Activated T-helper 1 cell treated with anti-CD3 and anti-CD28 coated beads, Interleukin-12 subunit alpha, Interleukin-12 subunit beta, Interleukin-2, Interleukin-4 antibody, amounts not matched to agents 30 ng/mL and 10 ng/mL and 1 ng/mL, durations not matched to agents 14 hours and 24 hours and 36 hours (primary cell): ENCODE data around the gene SVIL. TPM values are rescaled to one million over a fixed set of nuclear protein-coding genes. Genes with fewer than 3 reads are reported as not detected.

Source experiments
- DNase-seq: peaks from one replicate; pipeline ENCODE4 v3.0.0; 2021; ENCODE audit warnings: low spot score
- H3K27ac Mint-ChIP-seq: one replicate; pipeline ENCODE4 v1.8.0; 2021; ENCODE audit warnings: mild to moderate bottlenecking, mixed read lengths
- H3K27me3 Mint-ChIP-seq: one replicate; pipeline ENCODE4 v1.8.0; 2022; ENCODE audit warnings: mild to moderate bottlenecking, moderate library complexity, mixed read lengths; ENCODE audit not compliant: insufficient read depth
- H3K36me3 Mint-ChIP-seq: one replicate; pipeline ENCODE4 v1.8.0; 2021; ENCODE audit warnings: low read depth, mixed read lengths
- H3K4me1 Mint-ChIP-seq: one replicate; pipeline ENCODE4 v1.8.0; 2021; ENCODE audit warnings: low read depth, mixed read lengths
- H3K4me3 Mint-ChIP-seq: one replicate; pipeline ENCODE4 v1.8.0; 2021; ENCODE audit warnings: mild to moderate bottlenecking, moderate library complexity, mixed read lengths
- H3K9me3 Mint-ChIP-seq: one replicate; pipeline ENCODE4 v1.8.0; 2021; ENCODE audit warnings: mixed read lengths
- intact Hi-C: fragments of 100-400 bp; cut with micrococcal nuclease; formaldehyde crosslinking; loops from one replicate; pipeline ENCODE4 v1.15.1; 2024
- total RNA-seq: library from RNA; stranded (reverse); gene quantifications from 2 replicates; pipeline ENCODE4 v1.2.3, GENCODE V29; 2022

SVIL gene
- total RNA-seq, 1 donor from 2014 or later: 8.1 TPM

DNA sequence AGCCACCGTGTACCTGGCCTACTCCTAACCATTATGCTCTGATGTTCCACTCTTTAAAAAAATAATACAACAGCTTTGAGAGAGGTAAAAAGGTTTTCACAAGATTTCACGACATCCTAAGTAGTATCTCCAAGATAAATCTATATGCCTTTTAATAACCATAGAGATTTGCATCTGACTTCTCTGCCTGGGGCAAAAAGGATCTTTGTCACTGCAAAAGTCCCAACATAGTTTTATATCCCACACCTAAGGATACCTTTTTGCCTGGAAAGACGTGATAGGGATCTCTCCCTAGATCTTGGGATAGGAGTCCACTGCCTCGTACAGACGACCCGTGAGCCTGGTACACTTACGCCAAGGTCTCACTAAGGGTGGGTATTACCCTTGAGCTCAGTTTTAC, 31.4 kb upstream of the SVIL start:
- intact Hi-C loops: no loop called here
- no peaks in the 10 kb centered on the region for H3K4me1 Mint-ChIP-seq
- peaks cover 3% of the 10 kb centered on the region for H3K36me3 Mint-ChIP-seq
- H3K4me3 Mint-ChIP-seq: no peak overlapping the region
- peaks cover 34% of the 10 kb centered on the region for H3K27me3 Mint-ChIP-seq
- H3K9me3 Mint-ChIP-seq: no peaks in the 10 kb centered on the region
- DNase-seq: no peak
- no peak overlapping the region for H3K27ac Mint-ChIP-seq

DNA sequence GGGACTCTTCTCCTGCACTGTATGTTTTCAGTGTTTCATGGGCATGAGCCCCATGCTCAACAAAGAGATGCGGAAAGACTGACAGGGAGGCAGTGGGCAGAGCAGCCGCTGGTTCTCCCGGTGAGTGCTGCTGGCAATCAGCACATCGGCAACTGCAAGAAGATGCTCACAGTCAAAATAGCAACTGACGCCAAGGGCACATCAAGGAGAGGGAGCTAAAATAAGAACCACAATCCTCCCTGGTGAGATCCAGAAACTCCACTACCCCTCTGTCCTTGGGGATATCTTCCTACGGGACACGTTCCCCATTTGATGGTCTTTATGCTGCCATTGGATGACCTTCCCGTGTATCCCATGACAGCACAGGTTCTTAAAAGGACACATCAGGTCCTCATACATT, 28.9 kb upstream of the SVIL start:
- Mint-ChIP-seq H3K27me3 (peaks cover 41% of the 10 kb centered on the region), H3K36me3 (no peaks in the 10 kb centered on the region), H3K27ac (no peak overlapping the region), H3K4me3 (no peak overlapping the region), H3K9me3 (no peaks in the 10 kb centered on the region), H3K4me1 (peaks cover 12% of the 10 kb centered on the region)
- intact Hi-C loops: no loop called here
- no peak for DNase-seq

DNA sequence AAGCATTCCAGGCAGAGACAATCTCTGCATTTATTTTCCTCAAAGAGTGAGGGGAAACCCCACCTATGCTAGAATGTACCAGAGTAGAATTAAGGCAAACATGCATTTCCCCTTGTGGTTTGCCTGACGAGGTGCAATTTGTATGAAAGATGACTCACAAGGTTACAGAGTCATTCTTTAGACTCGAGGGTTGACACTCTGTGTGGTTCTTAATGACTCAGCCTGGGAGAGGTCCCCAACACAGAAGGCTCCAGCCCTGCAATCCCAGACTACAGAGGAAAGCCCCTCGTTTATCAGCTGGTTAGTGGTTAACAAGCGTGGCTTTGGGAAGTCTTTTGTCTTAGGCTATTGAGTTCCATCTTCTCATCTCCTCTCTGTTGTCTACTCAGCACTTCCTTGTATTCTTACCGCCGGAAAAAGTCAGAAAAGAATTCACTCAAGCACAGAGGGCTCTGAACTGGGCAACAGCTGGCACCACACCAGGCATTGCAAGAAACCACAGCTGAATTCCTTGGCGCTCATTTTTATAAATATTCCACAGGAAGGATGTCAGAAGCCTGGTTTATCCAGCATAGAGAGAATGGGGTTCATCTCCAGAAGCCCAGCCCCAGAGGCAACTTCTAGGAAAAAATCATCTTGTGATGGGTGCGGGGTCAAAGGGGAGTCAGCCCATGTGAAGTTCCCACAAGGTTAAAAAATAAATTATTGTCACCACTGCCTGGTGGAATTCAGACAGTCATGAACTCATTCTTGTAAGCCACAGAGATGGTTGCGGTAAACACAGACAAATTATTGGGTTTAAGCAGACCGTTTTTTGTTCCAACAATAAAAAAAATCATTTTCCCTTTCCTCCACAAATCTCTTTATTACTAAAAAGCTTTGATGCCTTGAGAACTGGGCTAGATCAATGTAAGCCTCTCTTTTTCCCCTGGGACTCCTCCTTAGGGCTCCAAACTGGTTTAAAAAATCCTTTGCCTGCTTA, 24.5 kb upstream of the SVIL start:
- peaks cover 48% of the 10 kb centered on the region for H3K27me3 Mint-ChIP-seq

DNA sequence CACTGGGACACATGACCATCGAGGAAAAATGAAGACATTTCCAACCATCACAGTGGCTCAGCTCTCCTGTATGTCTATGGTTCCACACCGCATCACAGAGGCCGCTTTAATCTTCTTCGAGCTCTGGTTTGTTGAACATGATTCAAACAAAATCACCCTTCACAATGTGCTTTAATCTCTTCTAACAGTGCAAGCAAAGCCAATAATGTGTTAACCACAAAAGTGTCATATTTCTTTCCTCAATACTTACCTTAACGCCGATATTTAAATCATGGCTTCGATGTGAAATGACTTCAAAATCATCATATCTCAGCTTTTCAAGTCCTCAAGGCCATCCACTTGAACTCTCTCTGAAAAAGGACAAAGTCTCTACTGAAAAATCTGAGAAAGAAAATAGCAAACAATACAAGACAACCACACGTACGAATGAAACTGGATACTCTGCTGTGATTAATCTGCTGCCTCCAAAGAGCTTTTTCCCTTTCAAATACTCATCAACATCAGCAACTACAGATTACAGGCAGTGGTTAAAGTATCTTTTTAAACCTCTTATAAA, 23.0 kb upstream of the SVIL start:
- H3K9me3 Mint-ChIP-seq: peaks cover 20% of the 10 kb centered on the region
- H3K36me3 Mint-ChIP-seq: peaks cover 15% of the 10 kb centered on the region
- H3K4me1 Mint-ChIP-seq: peaks cover 26% of the 10 kb centered on the region
- no peak overlapping the region for H3K4me3 Mint-ChIP-seq
- H3K27ac Mint-ChIP-seq: no peak overlapping the region
- intact Hi-C loops: loop anchor here (10.0 kb wide), 2 partner anchors 777 to 1323 kb away; partner anchors contain the start of gene MAP3K8
- peaks cover 47% of the 10 kb centered on the region for H3K27me3 Mint-ChIP-seq
- no peak for DNase-seq

More for the DNA sequence above, 24.5 kb upstream of the SVIL start:
- peak; percentile 73 for DNase-seq
- Mint-ChIP-seq H3K27ac (peak overlapping the region; percentile 37), H3K9me3 (peaks cover 20% of the 10 kb centered on the region), H3K4me1 (peaks cover 26% of the 10 kb centered on the region), H3K4me3 (peak overlapping the region; percentile 2), H3K36me3 (peaks cover 15% of the 10 kb centered on the region)
- intact Hi-C loops: loop anchor here (1.0 to 10.0 kb wide), 9 partner anchors 26 to 1324 kb away; partner anchors contain the start of gene MAP3K8

DNA sequence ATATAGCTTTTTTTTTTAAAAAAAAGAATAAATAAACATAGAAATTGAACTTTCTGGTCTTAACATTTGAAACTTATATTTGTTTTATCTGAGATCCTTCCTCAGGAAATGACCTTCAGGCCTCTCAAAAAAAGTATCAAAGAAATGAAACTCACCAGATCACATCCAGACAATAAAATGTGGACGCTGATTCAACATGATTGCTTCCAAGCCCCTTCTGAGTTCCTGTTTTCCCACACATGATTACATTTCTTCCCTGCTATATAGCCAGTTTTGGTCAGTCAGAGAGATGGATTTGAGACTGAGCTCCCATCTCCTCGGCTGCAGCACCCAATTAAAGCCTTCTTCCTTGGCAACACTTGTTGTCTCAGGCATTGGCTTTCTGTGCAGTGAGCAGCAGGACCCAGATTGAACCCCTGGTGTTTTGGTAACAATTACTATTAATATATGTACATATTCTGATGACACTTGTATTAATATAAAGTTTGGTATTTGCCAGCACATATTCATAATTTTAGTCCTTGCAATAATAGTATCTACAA, 21.8 kb upstream of the SVIL start:
- no peak for DNase-seq
- Mint-ChIP-seq H3K4me1 (peaks cover 26% of the 10 kb centered on the region), H3K27me3 (peaks cover 45% of the 10 kb centered on the region), H3K36me3 (peaks cover 15% of the 10 kb centered on the region), H3K9me3 (peaks cover 20% of the 10 kb centered on the region), H3K4me3 (no peak overlapping the region), H3K27ac (no peak overlapping the region)
- intact Hi-C loops: loop anchor here (10.0 kb wide), 2 partner anchors 778 to 1322 kb away; partner anchors contain the start of gene MAP3K8

DNA sequence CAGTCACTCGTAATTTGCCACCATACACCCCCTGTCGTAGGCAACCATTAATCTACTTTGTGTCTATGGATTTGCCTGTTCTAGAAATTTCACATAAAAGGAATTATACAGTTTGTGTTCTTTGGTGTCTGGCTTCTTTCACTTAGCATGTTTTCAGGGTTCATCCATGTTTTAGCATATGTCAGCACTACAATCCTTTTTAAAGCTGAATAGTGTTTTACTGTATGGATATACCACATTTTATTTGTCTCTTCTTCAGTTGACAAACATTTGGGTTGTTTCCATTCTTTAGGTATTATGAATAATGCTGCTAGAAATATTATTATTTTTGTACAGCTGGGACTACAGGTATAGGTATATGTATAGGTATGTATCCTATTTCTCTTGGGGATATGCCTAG, 17.4 kb upstream of the SVIL start:
- intact Hi-C loops: loop anchor here (10.0 kb wide), 2 partner anchors 783 to 1317 kb away; partner anchors contain the start of gene MAP3K8
- H3K4me1 Mint-ChIP-seq: peaks cover 12% of the 10 kb centered on the region
- H3K27ac Mint-ChIP-seq: no peak overlapping the region
- peaks cover 46% of the 10 kb centered on the region for H3K27me3 Mint-ChIP-seq
- H3K36me3 Mint-ChIP-seq: peaks cover 11% of the 10 kb centered on the region
- H3K4me3 Mint-ChIP-seq: no peak overlapping the region
- DNase-seq: no peak
- H3K9me3 Mint-ChIP-seq: peaks cover 11% of the 10 kb centered on the region

DNA sequence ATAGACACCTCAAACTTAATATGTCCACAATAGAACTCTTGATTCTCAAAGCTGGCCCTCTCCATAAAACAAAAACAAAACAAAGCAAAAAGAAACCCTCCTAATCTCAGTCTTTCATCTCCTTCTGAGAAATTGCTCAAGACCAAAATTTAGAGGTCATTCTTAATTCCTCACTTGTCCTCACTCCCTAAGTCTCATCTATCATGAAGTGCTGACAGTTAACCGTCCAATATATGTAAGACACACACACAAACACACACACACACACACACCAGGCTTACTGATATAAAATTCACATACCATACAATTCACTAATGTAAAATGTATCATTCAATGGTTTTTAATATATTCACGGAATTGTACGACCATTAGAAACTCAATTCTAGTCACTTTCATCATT, 17.0 kb upstream of the SVIL start:
- Mint-ChIP-seq H3K36me3 (peaks cover 7% of the 10 kb centered on the region), H3K27me3 (peaks cover 49% of the 10 kb centered on the region), H3K4me1 (peaks cover 16% of the 10 kb centered on the region), H3K4me3 (no peak overlapping the region), H3K9me3 (peaks cover 8% of the 10 kb centered on the region), H3K27ac (no peak overlapping the region)
- intact Hi-C loops: loop anchor here (10.0 kb wide), 2 partner anchors 783 to 1317 kb away; partner anchors contain the start of gene MAP3K8
- no peak for DNase-seq

DNA sequence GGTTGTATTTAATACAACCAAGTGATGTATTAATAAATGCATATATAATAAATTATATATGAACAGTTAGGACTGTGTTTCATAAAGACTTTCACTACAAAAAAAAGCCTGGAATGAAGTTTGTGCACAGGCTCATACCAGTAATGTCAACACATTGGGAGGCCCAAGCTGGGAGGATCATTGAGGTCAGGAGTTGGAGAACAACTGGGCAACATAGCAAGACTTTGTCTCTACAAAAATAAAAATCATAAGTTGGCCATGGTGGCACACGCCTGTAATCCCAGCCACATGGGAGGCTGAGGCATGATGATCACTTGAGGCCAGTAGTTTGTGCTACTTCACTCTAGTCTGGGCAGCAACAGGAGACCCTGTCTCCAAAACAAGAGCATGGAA, 15.8 kb upstream of the SVIL start:
- no peak for DNase-seq
- Mint-ChIP-seq H3K27ac (no peak overlapping the region), H3K27me3 (peaks cover 49% of the 10 kb centered on the region), H3K9me3 (no peaks in the 10 kb centered on the region), H3K36me3 (peaks cover 3% of the 10 kb centered on the region), H3K4me3 (no peak overlapping the region), H3K4me1 (peaks cover 22% of the 10 kb centered on the region)
- intact Hi-C loops: loop anchor here (10.0 kb wide), 2 partner anchors 784 to 1316 kb away; partner anchors contain the start of gene MAP3K8

DNA sequence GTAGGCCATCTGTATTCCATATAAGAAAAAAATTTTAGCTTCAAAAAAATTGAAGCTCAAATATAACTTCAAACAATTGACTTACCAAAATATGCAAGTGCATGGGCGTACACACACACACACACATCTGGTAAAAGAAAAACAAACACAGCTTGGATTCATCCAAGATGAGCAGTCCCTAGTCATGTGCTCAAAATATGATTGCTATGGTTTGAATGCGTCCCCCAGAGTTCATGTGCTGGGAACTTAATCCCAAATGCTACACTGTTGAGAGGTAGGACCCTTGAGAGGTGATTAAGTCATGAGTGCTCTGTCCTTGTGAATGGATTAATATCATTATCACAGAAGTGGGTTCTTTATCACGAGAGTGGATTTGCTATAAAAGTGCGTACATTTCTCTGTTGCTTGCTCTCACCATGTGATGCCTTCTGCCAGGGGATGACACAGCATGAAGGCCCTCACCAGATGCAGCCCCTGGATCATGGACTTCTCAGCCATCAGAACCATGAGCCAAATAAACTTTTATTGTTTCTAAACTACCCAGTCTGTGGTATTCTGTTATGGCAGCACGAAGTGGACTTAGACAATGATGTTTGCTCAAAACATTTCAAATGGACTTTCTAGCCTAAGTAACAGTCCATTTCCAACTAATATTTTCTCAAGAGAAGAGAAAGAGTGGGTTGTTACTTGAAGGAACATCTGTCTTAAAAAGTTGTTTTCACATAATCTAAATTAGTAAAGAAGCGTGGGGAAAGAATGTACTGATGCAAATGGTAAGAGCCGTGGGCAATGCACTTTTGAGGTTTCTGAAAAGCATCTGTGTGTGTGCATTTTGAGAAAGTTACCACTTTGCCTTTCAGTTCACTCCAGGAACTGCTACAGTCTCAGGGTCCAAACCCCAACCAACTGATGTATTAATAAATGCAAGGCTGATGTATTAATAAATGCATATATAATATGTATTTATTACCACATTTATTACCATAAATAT, 15.1 kb upstream of the SVIL start:
- Mint-ChIP-seq H3K27me3 (peaks cover 46% of the 10 kb centered on the region), H3K4me1 (peaks cover 22% of the 10 kb centered on the region), H3K9me3 (no peaks in the 10 kb centered on the region), H3K27ac (no peak overlapping the region), H3K36me3 (peaks cover 3% of the 10 kb centered on the region), H3K4me3 (no peak overlapping the region)
- DNase-seq: no peak
- intact Hi-C loops: loop anchor here (10.0 kb wide), 2 partner anchors 785 to 1315 kb away; partner anchors contain the start of gene MAP3K8

DNA sequence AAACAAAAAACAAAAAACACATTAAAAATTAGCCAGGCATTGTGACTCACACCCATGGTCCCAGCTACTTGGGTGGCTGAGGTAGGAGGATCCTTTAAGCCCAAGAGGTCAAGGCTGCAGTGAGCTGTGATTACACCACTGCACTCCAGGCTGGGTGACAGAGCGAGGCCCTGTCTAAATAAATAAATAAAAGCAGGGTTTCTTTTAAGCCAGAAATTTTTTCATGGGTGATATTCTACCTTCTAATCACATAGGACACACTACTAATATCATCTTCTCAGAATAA, 14.2 kb upstream of the SVIL start:
- Mint-ChIP-seq H3K27me3 (peaks cover 40% of the 10 kb centered on the region), H3K27ac (no peak overlapping the region), H3K4me1 (peaks cover 22% of the 10 kb centered on the region), H3K4me3 (no peak overlapping the region), H3K9me3 (no peaks in the 10 kb centered on the region), H3K36me3 (peaks cover 3% of the 10 kb centered on the region)
- intact Hi-C loops: no loop called here
- no peak for DNase-seq

DNA sequence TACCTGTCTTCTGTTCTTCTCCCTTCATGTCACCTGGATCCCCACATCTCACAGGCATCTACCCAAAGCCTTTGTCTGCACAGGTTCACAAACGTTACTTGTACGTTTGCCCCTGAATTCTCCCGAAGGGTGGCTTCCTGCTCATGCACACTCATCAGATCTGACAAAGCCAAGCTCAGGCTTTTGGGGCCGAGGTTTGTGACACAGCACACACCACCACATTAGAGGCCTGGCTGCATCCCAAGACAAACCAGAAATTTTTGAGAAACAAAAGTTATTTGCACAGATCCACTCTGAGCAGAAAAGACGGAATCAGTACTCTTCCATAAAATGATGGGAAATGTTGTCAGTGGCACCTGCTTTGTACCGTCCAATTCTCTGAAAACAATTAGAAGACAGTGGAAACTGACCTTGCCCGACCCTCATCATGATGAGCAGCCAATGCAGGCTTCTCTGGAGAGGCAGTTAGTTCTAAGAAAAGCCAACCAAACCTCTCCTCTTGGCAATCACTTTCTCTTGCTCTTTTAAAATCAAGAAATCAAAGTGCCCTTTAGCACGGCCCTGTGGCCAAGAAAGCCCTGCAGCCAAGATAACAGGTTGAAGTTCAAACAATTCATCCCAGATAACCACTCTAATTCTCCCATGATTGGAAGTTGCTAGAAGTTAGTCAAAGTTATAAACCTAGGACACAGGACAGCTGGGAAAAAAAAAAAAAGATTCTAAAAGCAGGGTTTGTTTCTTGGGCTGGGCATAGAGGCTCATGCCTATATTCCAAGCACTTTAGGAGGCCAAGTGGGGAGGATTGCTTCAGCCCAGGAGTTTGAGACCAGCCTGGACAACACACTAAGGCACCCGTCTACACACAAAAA, 13.6 kb upstream of the SVIL start:
- no peaks in the 10 kb centered on the region for H3K9me3 Mint-ChIP-seq
- H3K4me1 Mint-ChIP-seq: peaks cover 22% of the 10 kb centered on the region
- no peak overlapping the region for H3K27ac Mint-ChIP-seq
- DNase-seq: no peak
- intact Hi-C loops: no loop called here
- H3K4me3 Mint-ChIP-seq: no peak overlapping the region
- peaks cover 36% of the 10 kb centered on the region for H3K27me3 Mint-ChIP-seq
- H3K36me3 Mint-ChIP-seq: peaks cover 3% of the 10 kb centered on the region
